Measurements from ENCODE around the gene PTBP3.

PTBP3 gene

GRCh38 chr9:112326194-112326593 lies 7.2 kb downstream of the PTBP3 start:
- DNase-seq (ENCODE audit: low spot score) = no peak
- in situ Hi-C loops (cut with MboI; ENCODE audit: low pct_unique_long_range_greater_than_20kb, low sequenced_read_pairs, unreplicated experiment) = no loop called here
- TF ChIP-seq CTCF (IDR thresholded peaks at IDR 0.05; ENCODE audit: extremely low read depth, insufficient read depth, missing control alignments) = no peak

GRCh38 chr9:112325600-112325999 lies 7.8 kb downstream of the PTBP3 start:
- DNase-seq (ENCODE audit: low spot score) = no peak
- in situ Hi-C loops (cut with MboI; ENCODE audit: low pct_unique_long_range_greater_than_20kb, low sequenced_read_pairs, unreplicated experiment) = no loop called here
- TF ChIP-seq CTCF (IDR thresholded peaks at IDR 0.05; ENCODE audit: extremely low read depth, insufficient read depth, missing control alignments) = no peak

- in situ Hi-C loops (cut with MboI; ENCODE audit: low pct_unique_long_range_greater_than_20kb, low sequenced_read_pairs, unreplicated experiment) = no loop called here
- TF ChIP-seq CTCF (IDR thresholded peaks at IDR 0.05; ENCODE audit: extremely low read depth, insufficient read depth, missing control alignments) = no peak
- DNase-seq (ENCODE audit: low spot score) = no peak
Measured at GRCh38 chr9:112325127-112325526, 8.3 kb downstream of the PTBP3 start.

- no peak for TF ChIP-seq CTCF (IDR thresholded peaks at IDR 0.05; ENCODE audit: extremely low read depth, insufficient read depth, missing control alignments)
- no peak for DNase-seq (ENCODE audit: low spot score)
- in situ Hi-C loops (cut with MboI; ENCODE audit: low pct_unique_long_range_greater_than_20kb, low sequenced_read_pairs, unreplicated experiment) = no loop called here
Measured at GRCh38 chr9:112323378-112323854, 10.0 kb downstream of the PTBP3 start.

GRCh38 chr9:112322701-112323377 lies 10.6 kb downstream of the PTBP3 start:
- no peak for DNase-seq (ENCODE audit: low spot score)
- in situ Hi-C loops (cut with MboI; ENCODE audit: low pct_unique_long_range_greater_than_20kb, low sequenced_read_pairs, unreplicated experiment) = no loop called here
- TF ChIP-seq CTCF (IDR thresholded peaks at IDR 0.05; ENCODE audit: extremely low read depth, insufficient read depth, missing control alignments) = no peak

- in situ Hi-C loops (cut with MboI; ENCODE audit: low pct_unique_long_range_greater_than_20kb, low sequenced_read_pairs, unreplicated experiment) = no loop called here
- no peak for TF ChIP-seq CTCF (IDR thresholded peaks at IDR 0.05; ENCODE audit: extremely low read depth, insufficient read depth, missing control alignments)
- DNase-seq (ENCODE audit: low spot score) = no peak
Measured at GRCh38 chr9:112316258-112316943, 17.0 kb downstream of the PTBP3 start.

Data from GM13977 (cell line).